Activated B cell treated with CpG ODN at 0.5 μM for 24 hours (primary cell): ENCODE data around the gene BRME1. TPM values are rescaled to one million over a fixed set of nuclear protein-coding genes. Genes with fewer than 3 reads are reported as not detected.

Source experiments
- ATAC-seq: fragments of 200-7000 bp; cut with Tn5 transposase; one replicate; pipeline ENCODE4 v1.10.0; 2021; ENCODE audit warnings: low read depth, mild to moderate bottlenecking, moderate library complexity
- CTCF ChIA-PET: fragments of 350-600 bp; sonication (Branson Sonifier 250); formaldehyde crosslinking; loops from one replicate; lab custom pipeline; 2021; ENCODE audit warnings: antibody characterized with exemption; lab: Charles Lee
- POLR2A ChIA-PET: fragments of 350-600 bp; sonication (Branson Sonifier 250); formaldehyde crosslinking; loops from one replicate; lab custom pipeline; 2021; ENCODE audit warnings: antibody characterized with exemption; lab: Charles Lee
- DNase-seq: peaks from one replicate; pipeline ENCODE4 v3.0.0; 2022
- H3K27ac Mint-ChIP-seq: one replicate; pipeline ENCODE4 v1.8.0; 2020; ENCODE audit warnings: mixed read lengths
- H3K27me3 Mint-ChIP-seq: one replicate; pipeline ENCODE4 v1.8.0; 2021; ENCODE audit warnings: mixed read lengths
- H3K36me3 Mint-ChIP-seq: one replicate; pipeline ENCODE4 v1.8.0; 2021; ENCODE audit warnings: low read depth, mixed read lengths
- H3K4me1 Mint-ChIP-seq: one replicate; pipeline ENCODE4 v1.8.0; 2021; ENCODE audit warnings: mixed read lengths
- H3K4me3 Mint-ChIP-seq: one replicate; pipeline ENCODE4 v1.8.0; 2020; ENCODE audit warnings: mild to moderate bottlenecking, mixed read lengths
- H3K9me3 Mint-ChIP-seq: one replicate; pipeline ENCODE4 v1.8.0; 2020; ENCODE audit warnings: mixed read lengths
- CTCF ChIP-seq: fragments of 200-600 bp; IDR thresholded peaks from one replicate; pipeline ENCODE4 v1.8.0; 2022; ENCODE audit warnings: antibody characterized with exemption, mild to moderate bottlenecking
- intact Hi-C: fragments of 100-400 bp; cut with micrococcal nuclease; formaldehyde crosslinking; loops from one replicate; pipeline ENCODE4 v1.15.1; 2024
- total RNA-seq: library from RNA; stranded (reverse); gene quantifications from 2 replicates; pipeline ENCODE4 v1.2.3, GENCODE V29; 2022

Gene BRME1
- total RNA-seq: 1.2 and 2.0 TPM in 2 replicates

GRCh38 chr19:13905634-13906520 lies at the start of gene BRME1, which contains the start of gene CC2D1A:
Gene BRME1, minus strand, starts transcription at chr19:13906117. Its CDS starts 1,225 bp downstream, at chr19:13904892.
Gene CC2D1A, plus strand, starts transcription at chr19:13906201. Its CDS starts 241 bp downstream, at chr19:13906442.
- Mint-ChIP-seq H3K4me3 (peak within 1 kb of the TSS; percentile 87), H3K4me1 (peaks cover 11% of the 10 kb centered on the region), H3K27ac (peak within 1 kb of the TSS; percentile 78), H3K27me3 (no peaks in the 10 kb centered on the region), H3K9me3 (no peaks in the 10 kb centered on the region), H3K36me3 (peaks cover 7% of the 10 kb centered on the region)
- TF ChIP-seq CTCF: no peak
- POLR2A ChIA-PET: interaction anchor here (0.6 to 2.3 kb wide), 4 partner anchors 80 to 141 kb away, joined by 4 to 11 read pairs (median 6); partner anchors contain the start of genes IL27RA and MRI1
- peak; percentile 93 for DNase-seq
- intact Hi-C loops: loop anchor here (1.0 to 2.0 kb wide), 5 partner anchors 15 to 126 kb away; partner anchors contain the start of genes DCAF15 and RFX1
- ATAC-seq: peak; percentile 99
- CTCF ChIA-PET: interaction anchor here (0.7 to 1.1 kb wide), 5 partner anchors 113 to 231 kb away, joined by 3 to 4 read pairs (median 3); partner anchors contain the start of gene MISP3

- POLR2A ChIA-PET: interaction anchor here (0.9 to 2.9 kb wide), 2 partner anchors 24 to 32 kb away, joined by 3 to 30 read pairs; no protein-coding TSS in a partner anchor
- intact Hi-C loops: no loop called here
- peaks cover 18% of the 10 kb centered on the region for H3K4me1 Mint-ChIP-seq
- no peaks in the 10 kb centered on the region for H3K27me3 Mint-ChIP-seq
- peaks cover 43% of the 10 kb centered on the region for H3K36me3 Mint-ChIP-seq
- H3K4me3 Mint-ChIP-seq: peak overlapping the region; percentile 94
- TF ChIP-seq CTCF: no peak
- DNase-seq (no peak), ATAC-seq (no peak)
- no peaks in the 10 kb centered on the region for H3K9me3 Mint-ChIP-seq
- H3K27ac Mint-ChIP-seq: no peak overlapping the region
- CTCF ChIA-PET: no interaction called here
Measured at GRCh38 chr19:13954185-13954584, 48.3 kb upstream of the BRME1 start.

- Mint-ChIP-seq H3K27me3 (no peaks in the 10 kb centered on the region), H3K9me3 (no peaks in the 10 kb centered on the region), H3K4me3 (peak overlapping the region; percentile 94), H3K4me1 (peaks cover 18% of the 10 kb centered on the region), H3K36me3 (peaks cover 32% of the 10 kb centered on the region), H3K27ac (peak overlapping the region; percentile 80)
- intact Hi-C loops: loop anchor here (1.0 to 2.0 kb wide), 9 partner anchors 33 to 184 kb away; partner anchors contain the start of genes BRME1, CC2D1A, PRKACA and RFX1
- DNase-seq: no peak
- ChIA-PET POLR2A (interaction anchor here (0.6 to 2.9 kb wide), 19 partner anchors 11 to 465 kb away, joined by 3 to 30 read pairs (median 4); partner anchors contain the start of genes IL27RA, MISP3, RFX1 and ZSWIM4), CTCF (interaction anchor here (1.3 to 1.9 kb wide), 3 partner anchors 50 to 184 kb away, joined by 3 to 5 read pairs (median 4); partner anchors contain the start of gene ASF1B)
- TF ChIP-seq CTCF: no peak
- ATAC-seq: no peak
Measured at GRCh38 chr19:13952931-13953531, 47.1 kb upstream of the BRME1 start.

- H3K27ac Mint-ChIP-seq: peak within 1 kb of the TSS; percentile 90
- ChIA-PET POLR2A (interaction anchor here (0.6 to 2.9 kb wide), 18 partner anchors 11 to 466 kb away, joined by 3 to 30 read pairs (median 4); partner anchors contain the start of genes IL27RA, MISP3, RFX1 and ZSWIM4), CTCF (interaction anchor here (1.2 to 1.9 kb wide), 4 partner anchors 49 to 185 kb away, joined by 3 to 5 read pairs (median 4); partner anchors contain the start of genes ASF1B and IL27RA)
- no peak for TF ChIP-seq CTCF
- intact Hi-C loops: loop anchor here (1.0 to 2.0 kb wide), 9 partner anchors 34 to 185 kb away; partner anchors contain the start of genes BRME1, CC2D1A, PRKACA and RFX1
- peaks cover 18% of the 10 kb centered on the region for H3K4me1 Mint-ChIP-seq
- DNase-seq: peak; percentile 89
- H3K4me3 Mint-ChIP-seq: peak within 1 kb of the TSS; percentile 94
- peak; percentile 96 for ATAC-seq
- H3K27me3 Mint-ChIP-seq: no peaks in the 10 kb centered on the region
- no peaks in the 10 kb centered on the region for H3K9me3 Mint-ChIP-seq
- peaks cover 25% of the 10 kb centered on the region for H3K36me3 Mint-ChIP-seq
Measured at GRCh38 chr19:13952154-13952930, 46.4 kb upstream of the BRME1 start, which contains the start of gene DCAF15. Gene DCAF15, plus strand, starts transcription at chr19:13952509. Its CDS starts 4 bp downstream, at chr19:13952513.
